AG09309 (cell line): Measurements from ENCODE around the gene LPCAT1.
"Not testable (repeated sequence)": the region's sequence is repeated elsewhere in the genome, so short reads cannot be mapped to it uniquely, and the experiment has no call there.

Source experiments
- DNase-seq: peaks from one replicate; pipeline ENCODE4 v3.0.0-alpha.2; 2010; ENCODE audit warnings: low read depth
- H3K4me3 ChIP-seq: 2 replicates; pipeline ENCODE4 v1.5.1; 2011; ENCODE audit warnings: mild to moderate bottlenecking, low read depth, low read length, moderate library complexity; ENCODE audit not compliant: control insufficient read depth
- CTCF ChIP-seq: IDR thresholded peaks from 2 replicates; pipeline ENCODE4 v1.5.1; 2011; ENCODE audit warnings: mild to moderate bottlenecking, low read depth, low read length, inconsistent platforms; ENCODE audit not compliant: insufficient read depth, control insufficient read depth; ENCODE audit errors: missing control alignments

Gene LPCAT1

GRCh38 chr5:1523793-1524480 lies at the start of gene LPCAT1:
LPCAT1 (minus strand) TSS chr5:1523960; CDS start chr5:1523844, 116 bp downstream.
- peak within 1 kb of the TSS; percentile 67 for H3K4me3 ChIP-seq
- no peak for DNase-seq
- no peak for TF ChIP-seq CTCF

- DNase-seq, H3K4me3 ChIP-seq: not testable (repeated sequence)
Observed at GRCh38 chr5:1571875-1572274, 48.1 kb upstream of the LPCAT1 start.

- no peak for TF ChIP-seq CTCF
- no peak overlapping the region for H3K4me3 ChIP-seq
- DNase-seq, result no peak
Observed at GRCh38 chr5:1570975-1571374, 47.2 kb upstream of the LPCAT1 start.

GRCh38 chr5:1568201-1568979 lies 44.6 kb upstream of the LPCAT1 start:
- H3K4me3 ChIP-seq, result no peak overlapping the region
- DNase-seq, result peak; percentile 46
- no peak for TF ChIP-seq CTCF

- DNase-seq, H3K4me3 ChIP-seq: not testable (repeated sequence)
Observed at GRCh38 chr5:1567527-1568200, 43.9 kb upstream of the LPCAT1 start.

GRCh38 chr5:1565737-1566734 lies 42.3 kb upstream of the LPCAT1 start:
- no peak for DNase-seq
- no peak for TF ChIP-seq CTCF
- no peak overlapping the region for H3K4me3 ChIP-seq
